ENCODE measurements around the gene OR5AK2. TPM values are rescaled to one million over a fixed set of nuclear protein-coding genes. Genes with fewer than 3 reads are reported as not detected.

Gene OR5AK2
- polyA plus RNA-seq, 1 experiment, result not detected

GRCh38 chr11:56967726-56968125, 21.0 kb upstream of the OR5AK2 start:
- DNase-seq (ENCODE audit: low read depth), result no peak
- ChIA-PET POLR2A (no interaction called here), CTCF (no interaction called here)
- H3K27me3 ChIP-seq (ENCODE audit: control insufficient read depth, insufficient read depth, low read length), result no peaks in the 10 kb centered on the region
- no peaks in the 10 kb centered on the region for H3K36me3 ChIP-seq (ENCODE audit: control insufficient read depth, insufficient read depth, low read length)
- H3K4me3 ChIP-seq (ENCODE audit: low read depth, low read length), result no peak overlapping the region
- TF ChIP-seq CTCF (IDR thresholded peaks at IDR 0.05; ENCODE audit: insufficient read depth, low read depth, low read length), result no peak

- ChIA-PET CTCF (no interaction called here), POLR2A (no interaction called here)
- Histone ChIP-seq H3K27me3 (ENCODE audit: control insufficient read depth, insufficient read depth, low read length) (no peaks in the 10 kb centered on the region), H3K4me3 (ENCODE audit: low read depth, low read length) (no peak overlapping the region), H3K36me3 (ENCODE audit: control insufficient read depth, insufficient read depth, low read length) (no peaks in the 10 kb centered on the region)
- DNase-seq (ENCODE audit: low read depth), result no peak
- no peak for TF ChIP-seq CTCF (IDR thresholded peaks at IDR 0.05; ENCODE audit: insufficient read depth, low read depth, low read length)
These were observed 20.2 kb upstream of the OR5AK2 start for GRCh38 chr11:56968524-56968923.

- H3K36me3 ChIP-seq (ENCODE audit: control insufficient read depth, insufficient read depth, low read length), result no peaks in the 10 kb centered on the region
- ChIA-PET POLR2A (no interaction called here), CTCF (no interaction called here)
- H3K27me3 ChIP-seq (ENCODE audit: control insufficient read depth, insufficient read depth, low read length), result no peaks in the 10 kb centered on the region
- H3K4me3 ChIP-seq (ENCODE audit: low read depth, low read length), result no peak overlapping the region
- no peak for DNase-seq (ENCODE audit: low read depth)
- TF ChIP-seq CTCF (IDR thresholded peaks at IDR 0.05; ENCODE audit: insufficient read depth, low read depth, low read length), result no peak
These were observed 11.4 kb upstream of the OR5AK2 start for GRCh38 chr11:56977314-56977713.

GRCh38 chr11:56990702-56991101, 2.0 kb downstream of the OR5AK2 start:
- Histone ChIP-seq H3K36me3 (ENCODE audit: control insufficient read depth, insufficient read depth, low read length) (no peaks in the 10 kb centered on the region), H3K27me3 (ENCODE audit: control insufficient read depth, insufficient read depth, low read length) (no peaks in the 10 kb centered on the region), H3K4me3 (ENCODE audit: low read depth, low read length) (no peak overlapping the region)
- CTCF ChIA-PET, result interaction anchor here (0.6 kb wide), 1 partner anchor 33 kb away, joined by 4 read pairs; no protein-coding TSS in a partner anchor
- POLR2A ChIA-PET, result no interaction called here
- TF ChIP-seq CTCF (IDR thresholded peaks at IDR 0.05; ENCODE audit: insufficient read depth, low read depth, low read length), result no peak
- no peak for DNase-seq (ENCODE audit: low read depth)

GRCh38 chr11:56994532-56994931, 5.8 kb downstream of the OR5AK2 start:
- ChIA-PET POLR2A (no interaction called here), CTCF (interaction anchor here (1.9 kb wide), 1 partner anchor 255 kb away, joined by 5 read pairs; no protein-coding TSS in a partner anchor)
- TF ChIP-seq CTCF (IDR thresholded peaks at IDR 0.05; ENCODE audit: insufficient read depth, low read depth, low read length), result no peak
- no peak for DNase-seq (ENCODE audit: low read depth)
- H3K36me3 ChIP-seq (ENCODE audit: control insufficient read depth, insufficient read depth, low read length), result no peaks in the 10 kb centered on the region
- H3K4me3 ChIP-seq (ENCODE audit: low read depth, low read length), result no peak overlapping the region
- H3K27me3 ChIP-seq (ENCODE audit: control insufficient read depth, insufficient read depth, low read length), result no peaks in the 10 kb centered on the region

Data from BJ (cell line).